CD4-positive, alpha-beta T cell treated with Interleukin-15 for 4 hours (primary cell): ENCODE measurements around the gene DEPDC1B.
"Not testable (repeated sequence)": the region's sequence is repeated elsewhere in the genome, so short reads cannot be mapped to it uniquely, and the experiment has no call there.

Source experiments
- DNase-seq: peaks from one replicate; pipeline ENCODE4 v3.0.0-alpha.2; 2020; ENCODE audit warnings: low spot score

The DEPDC1B gene

GRCh38 chr5:60699609-60700415, at the start of gene DEPDC1B:
DEPDC1B (minus strand) TSS chr5:60700166; CDS start chr5:60700093, 73 bp downstream.
- peak; percentile 85 for DNase-seq

- DNase-seq: no peak
Observed at GRCh38 chr5:60744682-60745081, 44.7 kb upstream of the DEPDC1B start.

GRCh38 chr5:60743511-60744314, 43.7 kb upstream of the DEPDC1B start:
- no peak for DNase-seq

GRCh38 chr5:60740322-60740721, 40.4 kb upstream of the DEPDC1B start:
- DNase-seq: no peak

GRCh38 chr5:60738933-60739332, 39.0 kb upstream of the DEPDC1B start:
- no peak for DNase-seq

GRCh38 chr5:60738461-60738860, 38.5 kb upstream of the DEPDC1B start:
- no peak for DNase-seq

GRCh38 chr5:60730858-60731257, 30.9 kb upstream of the DEPDC1B start:
- not testable (repeated sequence) for DNase-seq

- DNase-seq: no peak
Observed at GRCh38 chr5:60727033-60727679, 27.2 kb upstream of the DEPDC1B start.

- DNase-seq: no peak
Observed at GRCh38 chr5:60724126-60724525, 24.2 kb upstream of the DEPDC1B start.

GRCh38 chr5:60722416-60722815, 22.4 kb upstream of the DEPDC1B start:
- DNase-seq: no peak

- DNase-seq: no peak
Observed at GRCh38 chr5:60719329-60719728, 19.4 kb upstream of the DEPDC1B start.

GRCh38 chr5:60718166-60718892, 18.4 kb upstream of the DEPDC1B start:
- no peak for DNase-seq

- not testable (repeated sequence) for DNase-seq
Observed at GRCh38 chr5:60715201-60715928, 15.4 kb upstream of the DEPDC1B start.

- no peak for DNase-seq
Observed at GRCh38 chr5:60712950-60713349, 13.0 kb upstream of the DEPDC1B start.

GRCh38 chr5:60711892-60712291, 11.9 kb upstream of the DEPDC1B start:
- not testable (repeated sequence) for DNase-seq

- no peak for DNase-seq
Observed at GRCh38 chr5:60710362-60710761, 10.4 kb upstream of the DEPDC1B start.

GRCh38 chr5:60705144-60705543, 5.2 kb upstream of the DEPDC1B start:
- DNase-seq: no peak

- DNase-seq: no peak
Observed at GRCh38 chr5:60703944-60704343, 4.0 kb upstream of the DEPDC1B start.

GRCh38 chr5:60701321-60701968, 1.5 kb upstream of the DEPDC1B start:
- DNase-seq: no peak

GRCh38 chr5:60700416-60700757, 421 bp upstream of the DEPDC1B start:
- DNase-seq: no peak

- no peak for DNase-seq
Observed at GRCh38 chr5:60699288-60699608, 718 bp downstream of the DEPDC1B start.
